IPS-18a (cell line): ENCODE measurements around the gene PMF1.
A peak's percentile ranks its signal among the peaks of the same experiment; 100 is the strongest.
"Not testable (repeated sequence)": the region's sequence is repeated elsewhere in the genome, so short reads cannot be mapped to it uniquely, and the experiment has no call there.

ENCODE experiments used
- H3K27ac ChIP-seq: one replicate; pipeline ENCODE4 v1.5.1; 2013; ENCODE audit warnings: low read length
- H3K27me3 ChIP-seq: one replicate; pipeline ENCODE4 v1.6.1; 2013; ENCODE audit warnings: mild to moderate bottlenecking, low read length; ENCODE audit not compliant: control insufficient read depth, insufficient read depth
- H3K36me3 ChIP-seq: one replicate; pipeline ENCODE4 v1.6.1; 2013; ENCODE audit warnings: low read depth, low read length; ENCODE audit not compliant: control insufficient read depth
- H3K4me1 ChIP-seq: one replicate; pipeline ENCODE4 v1.6.1; 2013; ENCODE audit warnings: low read depth, low read length; ENCODE audit not compliant: control insufficient read depth
- H3K4me3 ChIP-seq: one replicate; pipeline ENCODE4 v1.5.1; 2013; ENCODE audit warnings: low read length
- H3K9ac ChIP-seq: one replicate; pipeline ENCODE4 v1.6.1; 2013; ENCODE audit warnings: mild to moderate bottlenecking, low read length, moderate library complexity
- H3K9me3 ChIP-seq: one replicate; pipeline ENCODE4 v1.6.1; 2013; ENCODE audit warnings: low read depth, low read length; ENCODE audit not compliant: control insufficient read depth

PMF1 gene, protein sequence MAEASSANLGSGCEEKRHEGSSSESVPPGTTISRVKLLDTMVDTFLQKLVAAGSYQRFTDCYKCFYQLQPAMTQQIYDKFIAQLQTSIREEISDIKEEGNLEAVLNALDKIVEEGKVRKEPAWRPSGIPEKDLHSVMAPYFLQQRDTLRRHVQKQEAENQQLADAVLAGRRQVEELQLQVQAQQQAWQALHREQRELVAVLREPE

DNA sequence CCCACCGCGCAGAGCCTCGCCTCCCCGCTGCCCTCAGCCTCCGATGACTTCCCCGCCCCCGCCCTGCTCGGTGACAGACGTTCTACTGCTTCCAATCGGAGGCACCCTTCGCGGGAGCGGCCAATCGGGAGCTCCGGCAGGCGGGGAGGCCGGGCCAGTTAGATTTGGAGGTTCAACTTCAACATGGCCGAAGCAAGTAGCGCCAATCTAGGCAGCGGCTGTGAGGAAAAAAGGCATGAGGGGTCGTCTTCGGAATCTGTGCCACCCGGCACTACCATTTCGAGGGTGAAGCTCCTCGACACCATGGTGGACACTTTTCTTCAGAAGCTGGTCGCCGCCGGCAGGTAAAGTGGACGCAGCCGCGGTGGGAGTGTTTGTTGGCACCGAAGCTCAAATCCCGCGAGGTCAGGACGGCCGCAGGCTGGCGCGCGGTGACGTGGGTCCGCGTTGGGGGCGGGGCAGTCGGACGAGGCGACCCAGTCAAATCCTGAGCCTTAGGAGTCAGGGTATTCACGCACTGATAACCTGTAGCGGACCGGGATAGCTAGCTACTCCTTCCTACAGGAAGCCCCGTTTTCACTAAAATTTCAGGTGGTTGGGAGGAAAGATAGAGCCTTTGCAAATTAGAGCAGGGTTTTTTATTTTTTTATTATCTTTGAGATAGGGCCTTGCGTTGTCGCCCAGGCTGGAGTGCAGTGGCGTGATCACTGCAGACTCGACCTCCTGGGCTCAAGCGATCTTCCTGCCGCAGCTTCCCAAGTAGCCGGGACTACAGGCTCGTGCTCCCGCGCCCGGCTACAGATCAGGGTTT, at the start of gene PMF1:
Gene PMF1, plus strand, starts transcription at position 175 of the 811 bp plus-strand sequence. Its CDS starts 9 bp downstream, at position 184.
- Histone ChIP-seq H3K4me3 (peak within 1 kb of the TSS; percentile 85), H3K27me3 (no peaks in the 10 kb centered on the region), H3K9me3 (no peaks in the 10 kb centered on the region), H3K36me3 (peaks cover 19% of the 10 kb centered on the region), H3K27ac (peak within 1 kb of the TSS; percentile 97), H3K9ac (peak within 1 kb of the TSS; percentile 97), H3K4me1 (peaks cover 7% of the 10 kb centered on the region)

DNA sequence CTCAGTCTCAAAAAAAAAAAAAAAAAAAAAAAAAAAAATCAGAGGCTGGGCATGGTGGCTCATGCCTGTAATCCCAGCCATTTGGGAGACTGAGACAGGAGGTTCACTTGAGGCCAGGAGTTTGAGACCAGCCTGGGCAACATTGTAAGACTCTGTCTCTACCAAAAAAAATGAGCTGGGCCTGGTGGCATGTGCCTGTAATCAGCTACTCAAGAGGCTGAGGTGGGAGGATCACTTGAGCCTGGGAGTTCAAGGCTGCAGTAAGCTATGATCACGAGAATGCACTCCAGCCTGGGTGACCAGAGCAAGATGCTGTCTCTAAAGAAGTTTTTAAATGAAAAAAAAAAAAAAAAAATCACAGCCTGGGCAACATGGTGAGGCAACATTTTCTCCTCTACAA, 49.1 kb upstream of the PMF1 start:
- Histone ChIP-seq H3K27ac (no peak overlapping the region), H3K9me3 (no peaks in the 10 kb centered on the region), H3K36me3 (no peaks in the 10 kb centered on the region)

DNA sequence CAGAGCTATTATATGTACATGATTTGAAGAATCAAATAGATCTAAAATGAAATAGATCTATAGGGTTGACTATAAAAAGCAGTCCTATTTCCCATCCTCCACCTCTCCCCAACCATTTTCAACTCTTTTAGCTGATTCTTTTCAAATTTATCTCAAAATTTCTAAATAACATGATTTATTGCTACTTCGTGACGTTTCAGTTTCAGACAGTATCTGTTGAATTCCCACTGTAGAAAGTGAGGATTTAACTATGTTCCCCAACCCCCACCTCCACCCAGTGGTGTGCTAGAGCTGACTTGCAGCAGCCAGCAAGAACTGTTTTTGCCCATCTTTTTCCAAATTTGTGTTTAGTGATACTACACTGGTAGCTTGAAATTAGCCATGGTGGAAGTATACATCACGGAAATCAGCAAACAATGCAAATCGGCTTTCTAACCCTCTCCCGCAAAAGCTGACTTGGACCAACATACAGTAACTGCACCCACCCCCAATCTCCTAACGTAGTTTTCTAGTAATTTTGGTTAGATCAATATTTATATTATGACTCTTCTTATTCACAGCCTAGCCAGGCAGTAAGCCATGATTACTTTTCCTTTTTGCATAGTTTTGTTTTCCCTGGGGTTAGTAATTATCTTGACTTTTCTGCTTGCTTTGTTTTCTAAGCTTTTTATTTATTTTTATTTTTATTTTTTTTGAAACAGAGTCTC, 48.5 kb upstream of the PMF1 start:
- no peak overlapping the region for H3K27ac ChIP-seq
- no peaks in the 10 kb centered on the region for H3K27me3 ChIP-seq
- no peaks in the 10 kb centered on the region for H3K9me3 ChIP-seq
- no peak overlapping the region for H3K9ac ChIP-seq
- H3K4me3 ChIP-seq = no peak overlapping the region
- H3K4me1 ChIP-seq = peaks cover 11% of the 10 kb centered on the region
- H3K36me3 ChIP-seq = no peaks in the 10 kb centered on the region

More for the DNA sequence above, 49.1 kb upstream of the PMF1 start:
- Histone ChIP-seq H3K4me1 (peaks cover 11% of the 10 kb centered on the region), H3K9ac (no peak overlapping the region), H3K27me3 (no peaks in the 10 kb centered on the region), H3K4me3 (no peak overlapping the region)

DNA sequence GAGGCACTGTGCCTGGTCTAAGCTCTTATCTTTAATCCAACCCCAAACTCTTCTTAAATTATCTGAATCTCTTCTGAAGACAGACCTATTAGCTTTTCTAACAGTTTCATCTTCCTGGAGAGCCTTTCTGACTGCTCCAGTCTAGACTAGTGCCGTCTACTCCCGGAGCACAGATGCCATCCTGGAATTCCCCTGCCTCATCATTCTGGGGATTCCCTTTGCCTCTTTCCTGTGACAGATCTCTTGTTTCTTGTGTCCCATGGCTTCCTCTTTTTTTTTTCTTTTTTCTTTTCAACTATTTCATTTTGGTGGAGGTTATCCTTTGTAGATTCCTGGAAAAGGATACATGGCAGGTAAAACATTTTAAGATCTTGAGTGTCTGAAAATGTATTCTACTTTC, 47.7 kb upstream of the PMF1 start:
- H3K9ac ChIP-seq = no peak overlapping the region
- H3K4me1 ChIP-seq = peaks cover 10% of the 10 kb centered on the region
- no peak overlapping the region for H3K4me3 ChIP-seq
- no peaks in the 10 kb centered on the region for H3K9me3 ChIP-seq
- no peaks in the 10 kb centered on the region for H3K36me3 ChIP-seq
- H3K27ac ChIP-seq = no peak overlapping the region
- no peaks in the 10 kb centered on the region for H3K27me3 ChIP-seq

DNA sequence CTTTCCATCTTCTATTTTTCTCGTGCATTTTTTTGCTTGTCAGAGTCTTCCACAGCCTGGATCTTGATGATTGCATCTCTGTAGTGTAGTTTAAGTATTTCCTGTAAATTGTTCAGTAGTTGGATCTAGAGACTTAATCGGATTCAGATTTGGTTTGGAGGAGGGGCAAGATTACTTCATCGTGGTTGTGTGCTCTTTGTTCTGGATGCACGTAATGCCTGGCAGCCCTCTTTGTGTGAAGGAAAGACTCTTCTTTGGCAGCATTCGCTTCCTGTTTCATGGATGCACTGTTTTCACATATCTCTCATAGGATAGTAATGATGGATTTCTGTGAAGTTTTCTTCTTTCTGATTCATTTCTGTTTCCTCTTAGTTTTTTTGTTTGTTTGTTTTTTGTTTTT, 45.3 kb upstream of the PMF1 start:
- Histone ChIP-seq H3K27ac (no peak overlapping the region), H3K4me1 (no peaks in the 10 kb centered on the region), H3K36me3 (no peaks in the 10 kb centered on the region), H3K4me3 (no peak overlapping the region), H3K27me3 (no peaks in the 10 kb centered on the region), H3K9me3 (no peaks in the 10 kb centered on the region), H3K9ac (no peak overlapping the region)

DNA sequence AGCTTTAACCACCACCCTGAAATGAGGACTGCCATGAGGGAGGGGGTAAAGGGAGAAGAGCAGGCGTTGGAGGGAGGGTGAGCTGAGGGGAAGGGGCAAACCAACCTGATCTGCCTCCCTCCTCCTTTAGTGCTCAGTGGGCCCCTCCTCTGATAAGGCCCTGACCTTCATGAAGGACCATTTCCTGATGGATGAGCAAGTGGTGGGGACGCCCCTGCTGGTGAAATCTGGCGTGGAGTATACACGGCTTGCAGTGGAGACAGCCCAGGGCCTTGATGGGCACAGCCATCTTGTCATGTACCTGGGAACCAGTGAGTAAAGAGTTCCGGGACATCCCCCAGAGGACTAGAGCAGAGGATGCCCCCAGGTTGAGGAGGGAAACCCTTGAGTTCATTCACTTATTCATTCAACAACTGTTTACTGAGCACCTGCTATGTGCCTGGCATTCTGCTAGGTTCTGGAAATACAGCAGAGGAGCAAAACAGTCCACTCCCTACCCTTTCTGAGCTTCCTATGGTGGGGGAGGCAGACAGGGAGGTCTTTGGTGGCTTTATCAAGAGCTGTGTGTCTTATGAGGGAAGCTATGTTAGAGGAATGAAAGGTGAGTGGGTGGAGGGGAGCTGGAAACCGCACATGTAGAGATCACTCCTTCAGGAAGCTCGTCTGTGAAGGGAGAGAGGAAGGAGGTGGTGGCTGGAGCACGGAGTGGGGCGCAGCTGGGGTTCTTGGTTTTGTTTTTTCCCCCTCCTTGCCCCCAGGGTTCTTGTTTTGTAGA, 39.9 kb upstream of the PMF1 start:
- Histone ChIP-seq H3K27ac (no peak overlapping the region), H3K36me3 (no peaks in the 10 kb centered on the region), H3K9ac (no peak overlapping the region), H3K27me3 (no peaks in the 10 kb centered on the region), H3K9me3 (no peaks in the 10 kb centered on the region), H3K4me1 (no peaks in the 10 kb centered on the region), H3K4me3 (no peak overlapping the region)

DNA sequence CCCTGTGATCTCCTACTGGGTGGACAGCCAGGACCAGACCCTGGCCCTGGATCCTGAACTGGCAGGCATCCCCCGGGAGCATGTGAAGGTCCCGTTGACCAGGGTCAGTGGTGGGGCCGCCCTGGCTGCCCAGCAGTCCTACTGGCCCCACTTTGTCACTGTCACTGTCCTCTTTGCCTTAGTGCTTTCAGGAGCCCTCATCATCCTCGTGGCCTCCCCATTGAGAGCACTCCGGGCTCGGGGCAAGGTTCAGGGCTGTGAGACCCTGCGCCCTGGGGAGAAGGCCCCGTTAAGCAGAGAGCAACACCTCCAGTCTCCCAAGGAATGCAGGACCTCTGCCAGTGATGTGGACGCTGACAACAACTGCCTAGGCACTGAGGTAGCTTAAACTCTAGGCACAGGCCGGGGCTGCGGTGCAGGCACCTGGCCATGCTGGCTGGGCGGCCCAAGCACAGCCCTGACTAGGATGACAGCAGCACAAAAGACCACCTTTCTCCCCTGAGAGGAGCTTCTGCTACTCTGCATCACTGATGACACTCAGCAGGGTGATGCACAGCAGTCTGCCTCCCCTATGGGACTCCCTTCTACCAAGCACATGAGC, 36.1 kb upstream of the PMF1 start:
- H3K27ac ChIP-seq = no peak overlapping the region
- no peaks in the 10 kb centered on the region for H3K36me3 ChIP-seq
- no peak overlapping the region for H3K9ac ChIP-seq

DNA sequence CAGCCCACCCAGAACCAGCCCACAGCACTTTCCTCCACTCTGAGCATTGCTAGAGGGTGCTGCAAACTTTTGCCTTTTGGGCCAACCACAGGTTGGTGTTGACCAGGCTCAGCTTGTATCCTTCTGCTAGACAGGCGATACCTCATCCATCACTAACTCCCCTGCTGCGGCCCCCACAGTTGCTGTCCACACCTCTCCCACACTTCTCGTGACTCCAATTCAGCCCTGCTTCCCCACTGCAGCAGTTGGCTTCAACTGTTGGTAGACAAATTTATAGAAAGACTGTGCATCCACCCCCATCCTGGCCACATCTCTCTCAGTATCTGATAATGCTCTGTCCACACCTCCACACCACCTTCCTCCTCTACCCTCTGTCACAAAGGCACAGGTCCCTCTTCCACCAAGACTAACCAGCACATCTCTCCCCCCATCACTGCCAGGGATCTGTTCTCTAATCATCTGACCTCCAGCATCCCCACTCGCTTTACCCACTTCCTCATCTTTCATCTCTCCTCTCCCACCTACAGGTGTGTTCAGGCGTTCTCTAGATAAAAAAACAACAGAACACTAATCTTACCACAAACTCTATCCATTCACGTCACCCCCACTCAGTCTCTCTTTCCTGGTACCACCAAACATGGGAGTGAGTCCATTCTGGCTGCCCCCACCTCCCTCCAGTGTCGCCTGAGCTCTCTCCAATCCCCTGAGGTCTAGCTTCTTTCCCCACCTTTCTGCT, 34.7 kb upstream of the PMF1 start:
- no peak overlapping the region for H3K9ac ChIP-seq
- no peak overlapping the region for H3K27ac ChIP-seq
- H3K4me3 ChIP-seq = no peak overlapping the region

More for the DNA sequence above, 36.1 kb upstream of the PMF1 start:
- peaks cover 16% of the 10 kb centered on the region for H3K4me1 ChIP-seq
- no peaks in the 10 kb centered on the region for H3K27me3 ChIP-seq
- no peaks in the 10 kb centered on the region for H3K9me3 ChIP-seq
- no peak overlapping the region for H3K4me3 ChIP-seq

DNA sequence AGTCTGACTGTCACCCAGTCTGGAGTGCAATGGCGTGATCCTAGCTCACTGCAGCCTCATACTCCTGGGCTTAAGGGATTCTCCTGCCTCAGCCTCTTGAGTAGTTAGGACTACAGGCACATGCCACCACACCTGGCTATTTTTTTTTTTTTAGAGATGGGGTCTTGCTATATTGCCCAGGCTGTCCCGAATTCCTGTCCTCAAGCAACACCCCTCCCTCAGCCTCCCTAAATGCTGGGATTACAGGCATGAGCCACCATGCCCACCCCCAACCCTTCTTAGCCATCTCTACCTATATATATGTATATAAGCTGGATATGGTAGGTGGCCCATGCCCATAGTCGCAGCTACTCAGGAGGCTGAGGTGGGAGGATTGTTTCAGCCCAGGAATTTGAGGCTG, 32.3 kb upstream of the PMF1 start:
- Histone ChIP-seq H3K27me3 (no peaks in the 10 kb centered on the region), H3K4me1 (peaks cover 20% of the 10 kb centered on the region), H3K9ac (no peak overlapping the region), H3K27ac (peak overlapping the region; percentile 31), H3K4me3 (no peak overlapping the region), H3K36me3 (no peaks in the 10 kb centered on the region), H3K9me3 (no peaks in the 10 kb centered on the region)

More for the DNA sequence above, 34.7 kb upstream of the PMF1 start:
- peaks cover 20% of the 10 kb centered on the region for H3K4me1 ChIP-seq
- H3K9me3 ChIP-seq = no peaks in the 10 kb centered on the region
- H3K27me3 ChIP-seq = no peaks in the 10 kb centered on the region
- no peaks in the 10 kb centered on the region for H3K36me3 ChIP-seq

DNA sequence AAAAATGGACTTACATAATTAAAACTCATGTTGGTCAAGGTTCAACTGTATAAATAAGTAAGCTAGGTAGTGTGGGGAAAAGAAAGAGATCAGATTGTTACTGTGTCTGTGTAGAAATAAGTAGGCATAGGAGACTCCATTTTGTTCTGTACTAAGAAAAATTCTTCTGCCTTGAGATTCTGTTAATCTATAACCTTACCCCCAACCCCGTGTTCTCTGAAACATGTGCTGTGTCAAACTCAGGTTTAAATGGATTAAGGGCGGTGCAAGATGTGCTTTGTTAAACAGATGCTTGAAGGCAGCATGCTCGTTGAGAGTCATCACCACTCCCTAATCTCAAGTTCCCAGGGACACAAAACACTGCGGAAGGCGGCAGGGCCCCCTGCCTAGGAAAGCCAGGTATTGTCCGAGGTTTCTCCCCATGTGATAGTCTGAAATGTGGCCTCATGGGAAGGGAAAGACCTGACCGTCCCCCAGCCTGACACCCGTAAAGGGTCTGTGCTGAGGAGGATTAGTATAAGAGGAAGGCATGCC, 31.3 kb upstream of the PMF1 start:
- Histone ChIP-seq H3K9ac (peak overlapping the region; percentile 50), H3K27ac (peak overlapping the region; percentile 85), H3K4me3 (peak overlapping the region; percentile 17), H3K4me1 (peaks cover 20% of the 10 kb centered on the region)
- H3K36me3 ChIP-seq, H3K27me3 ChIP-seq, H3K9me3 ChIP-seq: not testable (repeated sequence)
